ENCODE data around the gene SYNE2.
"Not testable (repeated sequence)": the region's sequence is repeated elsewhere in the genome, so short reads cannot be mapped to it uniquely, and the experiment has no call there.

SYNE2 gene

DNA sequence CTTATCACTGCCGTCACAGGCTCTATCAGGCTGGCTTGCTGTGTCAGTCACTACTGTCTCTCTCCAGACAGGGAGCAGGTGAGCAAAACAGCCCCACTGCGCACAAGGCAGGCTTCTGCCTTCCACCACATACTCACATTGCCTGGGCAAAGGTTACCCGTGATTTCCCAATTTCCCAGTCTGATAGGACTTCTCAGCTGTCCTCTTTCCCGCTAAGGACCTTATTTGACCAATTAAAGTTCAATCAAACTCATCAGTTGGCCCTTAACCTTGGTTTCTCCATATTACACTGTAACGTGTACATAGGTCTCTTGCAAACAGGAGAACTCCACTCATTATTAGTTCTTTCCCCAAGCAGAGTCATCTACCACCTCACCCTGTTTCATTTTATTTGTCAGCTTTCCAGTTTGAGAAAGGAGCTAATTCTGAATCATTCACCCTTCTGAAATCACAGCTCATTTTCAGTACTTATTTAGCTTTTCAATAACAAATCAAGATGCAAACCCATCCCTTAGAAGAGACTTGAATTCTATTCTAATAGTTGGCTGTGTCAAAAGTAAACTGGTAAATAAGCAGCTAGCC, 270.5 kb downstream of the SYNE2 start:
- DNase-seq (ENCODE audit: low spot score) = no peak

GRCh38 chr14:64125270-64125669, 272.5 kb downstream of the SYNE2 start:
- DNase-seq (ENCODE audit: low spot score) = no peak

DNA sequence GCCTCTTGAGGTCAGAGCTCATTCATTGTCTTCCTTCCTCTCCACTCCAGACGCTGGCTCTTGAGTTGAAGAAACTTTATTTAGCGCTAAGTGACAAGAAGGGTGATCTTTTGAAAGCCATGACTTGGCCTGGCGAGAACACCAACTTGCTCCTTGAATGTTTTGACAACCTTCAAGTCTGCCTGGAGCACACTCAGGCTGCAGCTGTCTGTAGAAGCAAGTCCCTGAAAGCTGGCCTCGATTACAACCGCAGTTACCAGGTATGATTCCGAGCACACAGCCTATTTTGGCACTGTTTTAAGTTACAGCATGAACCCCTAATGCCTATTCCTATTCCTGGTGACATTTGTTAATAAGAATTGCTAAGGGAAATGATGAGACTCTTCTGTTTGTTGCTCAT, 273.7 kb downstream of the SYNE2 start:
- DNase-seq (ENCODE audit: low spot score) = no peak

DNA sequence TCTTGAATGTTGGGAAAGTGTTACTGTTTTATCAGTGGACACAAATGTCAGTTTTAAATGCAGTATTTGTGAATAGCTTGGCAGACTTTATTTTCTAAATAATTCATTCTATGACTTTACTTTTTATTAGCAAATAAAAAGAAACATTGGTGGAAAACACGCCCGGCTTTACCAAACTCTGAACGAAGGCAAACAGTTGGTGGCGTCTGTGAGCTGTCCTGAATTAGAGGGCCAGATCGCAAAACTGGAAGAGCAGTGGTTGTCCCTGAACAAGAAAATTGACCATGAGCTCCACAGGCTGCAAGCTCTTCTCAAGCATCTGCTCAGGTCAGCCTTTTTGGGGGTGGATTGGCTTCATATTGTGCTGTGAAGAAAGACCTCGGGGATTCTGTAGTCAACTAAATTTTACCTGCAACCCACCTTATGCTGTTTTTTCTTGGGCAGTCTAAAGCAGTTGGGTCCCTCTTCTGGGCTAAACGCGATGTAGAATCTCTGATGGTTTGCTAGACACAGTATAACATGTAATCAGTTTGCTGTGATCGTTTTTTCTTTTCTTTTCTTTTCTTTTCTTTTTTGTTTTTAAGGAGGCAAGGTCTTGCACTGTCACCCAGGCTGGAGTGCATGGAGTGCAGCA, 285.0 kb downstream of the SYNE2 start:
- no peak for DNase-seq (ENCODE audit: low spot score)

- no peak for DNase-seq (ENCODE audit: low spot score)
Measured at GRCh38 chr14:64147126-64147790, 294.5 kb downstream of the SYNE2 start.

- no peak for DNase-seq (ENCODE audit: low spot score)
Measured at GRCh38 chr14:64149921-64150320, 297.1 kb downstream of the SYNE2 start.

GRCh38 chr14:64158608-64159007, 305.8 kb downstream of the SYNE2 start:
- no peak for DNase-seq (ENCODE audit: low spot score)

DNA sequence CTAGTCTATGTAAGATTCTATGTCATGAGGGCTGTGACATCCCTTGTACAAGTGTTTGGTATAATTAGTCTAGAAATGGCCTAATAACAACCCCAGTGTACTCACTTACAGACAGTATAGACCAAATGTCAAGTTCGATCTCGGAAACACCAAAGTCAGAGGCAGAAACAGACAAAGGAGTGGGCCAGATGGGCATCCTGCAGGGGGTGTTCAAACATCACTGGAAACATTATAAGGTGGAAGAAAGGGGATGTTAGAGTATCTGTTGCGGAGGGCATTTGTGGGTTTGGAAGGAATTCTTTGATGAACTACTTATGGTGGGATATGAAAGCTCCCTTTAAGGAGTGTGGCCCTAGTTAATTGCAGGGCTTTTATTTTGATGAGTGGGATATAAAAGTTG, 306.8 kb downstream of the SYNE2 start:
- no peak for DNase-seq (ENCODE audit: low spot score)

DNA sequence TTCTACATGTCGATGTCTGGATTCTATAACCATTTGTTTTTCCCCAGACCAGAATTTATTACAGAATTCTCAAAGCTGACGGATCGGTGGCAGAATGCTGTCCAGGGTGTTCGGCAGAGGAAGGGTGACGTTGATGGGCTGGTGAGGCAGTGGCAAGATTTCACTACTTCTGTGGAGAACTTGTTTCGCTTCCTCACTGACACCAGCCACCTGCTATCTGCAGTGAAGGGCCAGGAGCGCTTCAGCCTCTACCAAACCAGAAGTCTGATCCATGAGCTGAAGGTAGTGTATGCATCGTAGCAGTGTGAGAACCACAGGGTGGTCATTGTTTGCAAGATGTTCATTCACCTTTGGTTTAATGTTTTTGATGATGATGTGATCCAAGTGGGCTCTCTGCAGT, 317.4 kb downstream of the SYNE2 start:
- no peak for DNase-seq (ENCODE audit: low spot score)

- no peak for DNase-seq (ENCODE audit: low spot score)
Measured at GRCh38 chr14:64174922-64175782, 322.3 kb downstream of the SYNE2 start.

GRCh38 chr14:64176330-64176729, 323.5 kb downstream of the SYNE2 start:
- no peak for DNase-seq (ENCODE audit: low spot score)

GRCh38 chr14:64178814-64179213, 326.0 kb downstream of the SYNE2 start:
- no peak for DNase-seq (ENCODE audit: low spot score)

DNA sequence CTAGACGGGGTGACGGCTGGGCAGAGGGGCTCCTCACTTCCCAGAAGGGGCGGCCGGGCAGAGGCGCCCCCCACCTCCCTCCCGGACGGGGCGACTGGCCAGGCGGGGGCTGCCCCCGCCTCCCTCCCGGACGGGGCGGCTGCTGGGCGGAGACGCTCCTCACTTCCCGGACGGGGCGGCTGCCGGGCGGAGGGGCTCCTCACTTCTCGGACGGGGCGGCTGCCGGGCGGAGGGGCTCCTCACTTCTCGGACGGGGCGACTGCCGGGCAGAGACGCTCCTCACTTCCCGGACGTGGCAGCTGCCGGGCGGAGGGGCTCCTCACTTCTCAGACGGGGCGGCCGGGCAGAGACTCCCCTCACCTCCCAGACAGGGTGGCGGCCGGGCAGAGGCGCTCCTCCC, 330.1 kb downstream of the SYNE2 start:
- DNase-seq (ENCODE audit: low spot score) = not testable (repeated sequence)

- DNase-seq (ENCODE audit: low spot score) = no peak
Measured at GRCh38 chr14:64184103-64184729, 331.4 kb downstream of the SYNE2 start.

- no peak for DNase-seq (ENCODE audit: low spot score)
Measured at GRCh38 chr14:64185184-64185583, 332.4 kb downstream of the SYNE2 start.

- no peak for DNase-seq (ENCODE audit: low spot score)
Measured at GRCh38 chr14:64186231-64187129, 333.7 kb downstream of the SYNE2 start.

DNA sequence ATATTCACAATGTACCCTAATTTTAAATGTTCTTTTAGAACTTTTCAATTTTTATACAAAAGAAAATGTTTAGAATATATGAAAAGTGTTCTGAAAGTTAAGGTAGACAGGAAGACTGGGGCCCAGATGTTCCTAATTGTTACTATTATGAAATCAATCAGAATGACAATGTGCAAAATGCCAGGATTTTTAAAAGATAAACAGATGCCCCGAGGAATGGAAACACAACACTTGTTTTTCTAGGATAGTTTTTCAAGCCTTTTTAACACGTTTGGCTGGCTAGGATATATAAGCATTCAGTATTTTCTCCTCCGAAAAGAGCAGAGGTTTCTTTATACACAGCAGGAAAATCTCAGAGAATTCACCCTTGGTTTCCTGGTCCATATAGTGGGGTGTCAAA, 334.5 kb downstream of the SYNE2 start:
- no peak for DNase-seq (ENCODE audit: low spot score)

- DNase-seq (ENCODE audit: low spot score) = no peak
Measured at GRCh38 chr14:64190974-64191502, 338.2 kb downstream of the SYNE2 start.

DNA sequence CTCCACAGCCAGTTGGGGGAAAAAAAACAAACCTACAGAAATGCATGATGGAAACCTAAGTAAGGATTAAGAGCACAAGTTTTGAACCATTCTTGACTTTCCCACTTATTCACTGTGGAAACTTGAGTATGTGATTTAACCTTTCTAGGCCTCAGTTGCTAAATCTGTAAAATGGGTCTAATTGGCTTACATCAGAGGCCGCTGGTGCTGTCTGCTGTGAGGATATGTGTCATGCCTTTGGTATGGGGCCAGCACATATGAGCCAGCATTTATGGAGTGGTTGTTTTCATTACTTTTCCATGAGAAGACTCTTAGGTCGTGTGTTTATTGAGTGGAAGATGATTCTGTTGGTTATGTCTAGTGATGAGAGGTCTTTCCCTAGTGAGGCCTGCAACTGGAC, 339.0 kb downstream of the SYNE2 start:
- DNase-seq (ENCODE audit: low spot score) = no peak

- DNase-seq (ENCODE audit: low spot score) = no peak
Measured at GRCh38 chr14:64193821-64194220, 341.0 kb downstream of the SYNE2 start.

DNA sequence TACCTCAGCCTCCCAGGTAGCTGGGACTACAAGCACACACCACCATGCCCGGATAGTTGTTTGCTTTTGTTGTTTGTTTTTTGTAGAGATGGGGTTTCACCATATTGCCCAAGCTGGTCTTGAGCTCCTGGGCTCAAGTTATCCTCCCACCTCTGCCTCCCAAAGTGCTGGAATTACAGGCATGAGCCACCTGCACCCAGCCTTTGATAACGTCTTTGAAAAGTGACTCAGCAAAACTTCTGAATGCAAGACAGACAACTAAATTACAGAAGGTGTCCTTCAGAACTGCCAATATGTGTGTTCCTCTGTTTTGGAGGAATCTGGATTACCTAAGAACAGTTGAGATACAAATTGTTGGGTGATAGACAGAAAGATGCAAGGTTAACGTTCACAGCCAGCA, 341.6 kb downstream of the SYNE2 start:
- no peak for DNase-seq (ENCODE audit: low spot score)

All from SW480 (cell line).